PFSK-1 (cell line): ENCODE measurements around the gene ARNT2.

ENCODE experiments used
- FOXP2 ChIP-seq: optimal IDR thresholded peaks from 2 replicates; pipeline ENCODE3; 2011; ENCODE audit warnings: borderline replicate concordance, control low read depth, inconsistent platforms; ENCODE audit not compliant: insufficient read depth; ENCODE audit errors: extremely low read length, extremely low read depth
- POLR2AphosphoS5 ChIP-seq: IDR thresholded peaks from 2 replicates; pipeline ENCODE4 v1.6.1; 2012; ENCODE audit warnings: low read depth, mild to moderate bottlenecking, control low read depth, low read length, moderate library complexity
- REST ChIP-seq, 2 experiments: IDR thresholded peaks; 2 replicates each; pipeline versions ENCODE4 v1.6.1 to v1.8.0; 2011 to 2012; ENCODE audit warnings: low read depth in 2 of 2, low read length in 2 of 2, control low read depth in 1 of 2, inconsistent platforms in 1 of 2, mild to moderate bottlenecking in 1 of 2, moderate library complexity in 1 of 2; ENCODE audit not compliant: insufficient read depth in 1 of 2
- SIN3A ChIP-seq: IDR thresholded peaks from 2 replicates; pipeline ENCODE4 v1.6.1; 2012; ENCODE audit warnings: mild to moderate bottlenecking, low read length, moderate library complexity, borderline replicate concordance; ENCODE audit not compliant: insufficient read depth
- TAF1 ChIP-seq: IDR thresholded peaks from 2 replicates; pipeline ENCODE4 v1.6.1; 2012; ENCODE audit warnings: low read length, control low read depth, borderline replicate concordance; ENCODE audit not compliant: insufficient read depth

Gene ARNT2

GRCh38 chr15:80579611-80580010 is 175.4 kb downstream of the ARNT2 start:
- no peak for TF ChIP-seq SIN3A
- no peak for TF ChIP-seq TAF1
- no peak for TF ChIP-seq REST (IDR thresholded peaks at IDR 0.05; ENCODE audit: insufficient read depth in 1 of 2, low read depth in 2 of 2, low read length in 2 of 2)

- no peak; a peak in 1 of 4 replicates for TF ChIP-seq REST (IDR thresholded peaks at IDR 0.05; ENCODE audit: insufficient read depth in 1 of 2, low read depth in 2 of 2, low read length in 2 of 2)
- 0 out of 2 replicates have a peak, but pooled peaks have one; percentile 6 for TF ChIP-seq TAF1
- TF ChIP-seq POLR2AphosphoS5: peak; percentile 61; the same call in 1 of the 2 replicates
- peak; percentile 74 for TF ChIP-seq FOXP2
- TF ChIP-seq SIN3A: peak; percentile 40; the same call in 1 of the 2 replicates
These were observed 175.9 kb downstream of the ARNT2 start for GRCh38 chr15:80580106-80580505.

GRCh38 chr15:80580536-80581260 is 176.5 kb downstream of the ARNT2 start:
- TF ChIP-seq FOXP2 (no peak), REST (IDR thresholded peaks at IDR 0.05; ENCODE audit: insufficient read depth in 1 of 2, low read depth in 2 of 2, low read length in 2 of 2) (no peak), POLR2AphosphoS5 (no peak), SIN3A (no peak), TAF1 (no peak)

GRCh38 chr15:80581976-80582375 is 177.8 kb downstream of the ARNT2 start:
- TF ChIP-seq POLR2AphosphoS5 (no peak), SIN3A (no peak)

GRCh38 chr15:80582816-80583423 is 178.7 kb downstream of the ARNT2 start:
- TF ChIP-seq TAF1 (no peak), FOXP2 (no peak), REST (IDR thresholded peaks at IDR 0.05; ENCODE audit: insufficient read depth in 1 of 2, low read depth in 2 of 2, low read length in 2 of 2) (no peak), POLR2AphosphoS5 (no peak), SIN3A (no peak)
